MCF 10A (cell line): ENCODE data around the gene EEF1AKMT4. TPM values are rescaled to one million over a fixed set of nuclear protein-coding genes. Genes with fewer than 3 reads are reported as not detected.

Source experiments
- BruUV-seq: library from RNA; stranded (reverse); fragments of 400-500 nt; replicated peaks from 2 replicates; lab custom pipeline; 2021; lab: Mats Ljungman, UMichigan
- CTCF ChIA-PET: fragments of 300-600 bp; sonication (Branson Sonifier 250); formaldehyde crosslinking; extraction: SDS; loops from one replicate; lab custom pipeline; 2021; ENCODE audit warnings: antibody characterized with exemption, inconsistent platforms; lab: Yijun Ruan, JAX
- POLR2A ChIA-PET: fragments of 300-600, 350-650 bp; sonication (Branson Sonifier 250); formaldehyde crosslinking; extraction: SDS; loops from one replicate; lab custom pipeline; 2020; ENCODE audit warnings: antibody characterized with exemption, inconsistent platforms; lab: Yijun Ruan, JAX
- DNase-seq: peaks from one replicate; pipeline ENCODE4 v3.0.0-alpha.2; 2018; ENCODE audit not compliant: unreplicated experiment
- H3K27ac Mint-ChIP-seq: one replicate; pipeline ENCODE4 v1.8.0; 2022; ENCODE audit warnings: mild to moderate bottlenecking, low read depth, mixed read lengths; ENCODE audit not compliant: unreplicated experiment
- H3K27me3 Mint-ChIP-seq: one replicate; pipeline ENCODE4 v1.8.0; 2022; ENCODE audit warnings: mixed read lengths; ENCODE audit not compliant: insufficient read depth, unreplicated experiment
- H3K36me3 Mint-ChIP-seq: one replicate; pipeline ENCODE4 v1.8.0; 2022; ENCODE audit warnings: mild to moderate bottlenecking, moderate library complexity, mixed read lengths; ENCODE audit not compliant: insufficient read depth, unreplicated experiment
- H3K4me1 Mint-ChIP-seq: one replicate; pipeline ENCODE4 v1.8.0; 2022; ENCODE audit warnings: mixed read lengths; ENCODE audit not compliant: insufficient read depth, unreplicated experiment
- H3K4me3 Mint-ChIP-seq: one replicate; pipeline ENCODE4 v1.8.0; 2022; ENCODE audit warnings: mild to moderate bottlenecking, moderate library complexity, mixed read lengths; ENCODE audit not compliant: unreplicated experiment
- H3K9me3 Mint-ChIP-seq: one replicate; pipeline ENCODE4 v1.8.0; 2022; ENCODE audit warnings: mixed read lengths; ENCODE audit not compliant: unreplicated experiment
- intact Hi-C: fragments of 100-400 bp; cut with micrococcal nuclease; formaldehyde crosslinking; loops from 2 replicates; pipeline ENCODE4 v1.14.1; 2022
- total RNA-seq: library from RNA; stranded (reverse); gene quantifications from 2 replicates; pipeline ENCODE4 v1.2.3, GENCODE V29; 2022
- TF ChIP-seq, protein P1 (sequence below): fragments of 200-600 bp; IDR thresholded peaks from one replicate; pipeline ENCODE4 v1.8.0; 2022; ENCODE audit warnings: antibody characterized with exemption, mild to moderate bottlenecking; ENCODE audit not compliant: unreplicated experiment

EEF1AKMT4 gene
- total RNA-seq, 1 experiment from 2014 or later = 10.1 TPM

DNA sequence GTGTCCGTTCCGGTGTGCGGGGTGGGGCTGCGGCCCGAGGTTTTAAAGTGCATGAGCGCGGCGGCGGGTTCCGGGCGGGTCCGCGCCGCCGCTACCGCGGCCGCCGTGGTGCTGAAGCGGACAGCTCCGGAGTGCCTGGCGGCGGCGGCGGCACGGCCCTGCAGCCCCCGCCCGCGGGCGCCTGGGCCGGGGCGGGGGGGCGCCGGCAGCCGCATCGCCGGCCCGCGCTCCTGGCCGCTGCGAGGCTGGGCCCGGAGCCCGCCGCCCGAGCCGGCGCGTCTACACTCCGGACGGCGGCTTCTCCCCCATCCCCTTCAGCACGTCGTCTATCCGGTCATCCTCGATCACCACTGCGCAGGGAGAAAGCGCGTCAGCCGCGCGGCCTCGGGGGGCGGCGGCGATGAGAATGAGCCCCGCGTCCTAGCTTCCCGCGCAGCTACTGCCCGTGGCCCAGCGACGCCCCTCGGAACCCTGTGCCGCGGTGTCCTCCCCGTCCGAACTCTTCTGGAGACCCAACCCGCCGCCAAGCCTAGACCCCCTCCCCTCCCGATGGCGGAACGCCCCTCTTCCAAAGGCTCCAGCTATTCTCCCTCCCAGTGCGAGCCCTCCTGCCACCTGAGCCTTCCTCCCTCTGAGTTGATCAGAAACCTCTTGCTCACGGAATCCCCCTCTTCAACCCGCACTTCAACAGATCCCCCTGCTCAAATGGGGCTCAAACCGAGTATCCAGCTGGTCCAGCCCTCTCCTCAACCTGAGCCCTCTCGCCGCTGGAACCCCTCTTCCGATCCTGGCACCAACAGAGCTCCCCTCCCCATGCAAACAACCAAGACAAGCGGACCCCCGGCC, 10.6 kb downstream of the EEF1AKMT4 start:
- no TSS peak for BruUV-seq
- CTCF ChIA-PET = interaction anchor here (0.6 to 1.2 kb wide), 3 partner anchors 10 to 22 kb away, joined by 3 read pairs; partner anchors contain the start of gene EEF1AKMT4
- intact Hi-C loops = no loop called here

DNA sequence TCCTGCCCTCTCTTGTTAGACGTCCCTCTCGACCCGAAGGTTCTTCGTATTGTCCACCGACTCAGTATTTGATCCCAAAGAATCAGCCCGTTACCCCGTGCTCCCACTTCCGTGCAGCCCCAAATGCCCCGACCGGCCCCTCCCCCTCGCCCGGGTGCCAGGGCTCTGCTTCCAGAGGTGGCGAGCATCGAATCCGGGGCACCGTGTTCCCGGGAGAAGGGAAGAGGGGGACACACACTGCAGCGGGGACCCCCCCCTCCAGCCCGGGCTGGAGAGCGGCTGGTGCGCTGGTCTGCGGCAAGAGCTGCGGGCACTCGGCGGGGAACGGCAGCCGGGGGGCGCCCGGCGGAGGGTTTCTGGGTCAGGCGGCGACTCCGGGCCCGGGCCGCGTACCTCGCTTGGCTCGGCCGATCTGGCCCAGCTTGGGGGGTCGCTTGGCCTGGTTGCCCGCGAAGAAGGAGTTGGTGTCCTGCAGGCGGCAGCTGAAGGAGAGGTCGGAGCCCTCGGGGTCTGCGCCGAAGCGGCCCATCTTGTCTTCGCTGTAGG, 11.3 kb downstream of the EEF1AKMT4 start:
- TF ChIP-seq, protein P1, sequence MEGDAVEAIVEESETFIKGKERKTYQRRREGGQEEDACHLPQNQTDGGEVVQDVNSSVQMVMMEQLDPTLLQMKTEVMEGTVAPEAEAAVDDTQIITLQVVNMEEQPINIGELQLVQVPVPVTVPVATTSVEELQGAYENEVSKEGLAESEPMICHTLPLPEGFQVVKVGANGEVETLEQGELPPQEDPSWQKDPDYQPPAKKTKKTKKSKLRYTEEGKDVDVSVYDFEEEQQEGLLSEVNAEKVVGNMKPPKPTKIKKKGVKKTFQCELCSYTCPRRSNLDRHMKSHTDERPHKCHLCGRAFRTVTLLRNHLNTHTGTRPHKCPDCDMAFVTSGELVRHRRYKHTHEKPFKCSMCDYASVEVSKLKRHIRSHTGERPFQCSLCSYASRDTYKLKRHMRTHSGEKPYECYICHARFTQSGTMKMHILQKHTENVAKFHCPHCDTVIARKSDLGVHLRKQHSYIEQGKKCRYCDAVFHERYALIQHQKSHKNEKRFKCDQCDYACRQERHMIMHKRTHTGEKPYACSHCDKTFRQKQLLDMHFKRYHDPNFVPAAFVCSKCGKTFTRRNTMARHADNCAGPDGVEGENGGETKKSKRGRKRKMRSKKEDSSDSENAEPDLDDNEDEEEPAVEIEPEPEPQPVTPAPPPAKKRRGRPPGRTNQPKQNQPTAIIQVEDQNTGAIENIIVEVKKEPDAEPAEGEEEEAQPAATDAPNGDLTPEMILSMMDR = no peak
- peaks cover 16% of the 10 kb centered on the region for H3K4me1 Mint-ChIP-seq
- no peaks in the 10 kb centered on the region for H3K9me3 Mint-ChIP-seq
- H3K36me3 Mint-ChIP-seq = no peaks in the 10 kb centered on the region
- H3K27ac Mint-ChIP-seq = no peak overlapping the region
- H3K4me3 Mint-ChIP-seq = peak overlapping the region; percentile 79
- ChIA-PET CTCF (interaction anchor here (0.6 to 1.2 kb wide), 3 partner anchors 11 to 23 kb away, joined by 3 read pairs; partner anchors contain the start of gene EEF1AKMT4), POLR2A (interaction anchor here (0.6 to 2.9 kb wide), 3 partner anchors 10 to 13 kb away, joined by 3 to 11 read pairs (median 3); partner anchors contain the start of gene EEF1AKMT4)
- no peaks in the 10 kb centered on the region for H3K27me3 Mint-ChIP-seq
- DNase-seq = peak; percentile 13
- intact Hi-C loops = no loop called here
- BruUV-seq = no TSS peak

More for the DNA sequence above, 10.6 kb downstream of the EEF1AKMT4 start:
- no peak for DNase-seq
- Mint-ChIP-seq H3K27ac (peak overlapping the region; percentile 65), H3K9me3 (no peaks in the 10 kb centered on the region), H3K27me3 (no peaks in the 10 kb centered on the region), H3K4me1 (peaks cover 21% of the 10 kb centered on the region), H3K36me3 (no peaks in the 10 kb centered on the region), H3K4me3 (peak overlapping the region; percentile 79)
- TF ChIP-seq, protein P1 = no peak
- POLR2A ChIA-PET = interaction anchor here (0.6 to 2.9 kb wide), 3 partner anchors 9 to 14 kb away, joined by 3 to 11 read pairs (median 3); partner anchors contain the start of gene EEF1AKMT4

DNA sequence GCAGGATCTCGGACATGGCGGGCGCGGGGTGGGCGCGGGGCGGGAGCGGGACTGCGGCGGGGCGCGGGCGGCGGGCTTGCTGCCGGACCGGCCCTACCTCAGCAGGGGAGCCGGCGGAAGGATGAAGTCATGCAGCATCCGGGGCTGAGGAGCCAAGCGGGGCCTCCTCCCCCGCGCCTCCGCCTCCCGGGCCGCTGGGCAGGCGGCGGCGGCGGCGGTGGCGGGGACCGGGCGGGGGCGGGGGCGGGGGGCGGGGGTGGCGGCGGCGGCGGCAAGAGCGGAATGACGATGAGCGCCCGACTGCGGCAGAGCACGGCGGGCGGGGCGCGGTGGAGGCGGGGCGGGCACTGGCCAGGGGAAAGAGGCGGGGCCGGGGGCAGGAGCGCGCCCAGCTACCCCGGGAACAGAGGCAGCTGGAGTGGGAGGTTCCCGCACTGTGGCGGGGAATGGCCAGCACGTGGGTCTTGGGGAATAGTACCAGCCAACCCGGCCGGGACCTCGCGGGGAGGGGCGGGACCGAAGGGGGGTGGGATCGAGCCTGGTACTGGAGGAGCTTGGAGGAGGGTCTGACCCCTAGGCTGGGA, 11.9 kb downstream of the EEF1AKMT4 start, which contains the start of gene CAMK2N2:
TSS of gene CAMK2N2 (minus strand) at position 284 of the 584 bp plus-strand sequence. CDS start at position 16, 268 bp downstream.
- Mint-ChIP-seq H3K4me1 (peaks cover 16% of the 10 kb centered on the region), H3K36me3 (no peaks in the 10 kb centered on the region), H3K27ac (peak within 1 kb of the TSS; percentile 7), H3K27me3 (no peaks in the 10 kb centered on the region), H3K4me3 (peak within 1 kb of the TSS; percentile 79), H3K9me3 (no peaks in the 10 kb centered on the region)
- POLR2A ChIA-PET = interaction anchor here (1.0 to 2.9 kb wide), 3 partner anchors 10 to 13 kb away, joined by 3 to 11 read pairs (median 4); partner anchors contain the start of gene EEF1AKMT4
- BruUV-seq = no TSS peak
- intact Hi-C loops = no loop called here
- TF ChIP-seq, protein P1 = no peak
- CTCF ChIA-PET = interaction anchor here (1.2 kb wide), 1 partner anchor 11 kb away, joined by 3 read pairs; no protein-coding TSS in a partner anchor
- peak; percentile 72 for DNase-seq
